HepG2 (cell line): ENCODE results near the gene LRRN4CL. TPM values are rescaled to one million over a fixed set of nuclear protein-coding genes. Genes with fewer than 3 reads are reported as not detected.

Experiments
- ASH2L ChIP-seq: fragments of 300-600, 200-600 bp; sonication (generic); IDR thresholded peaks from 2 replicates; pipeline ENCODE4 v1.7.0; 2017; ENCODE audit warnings: low read depth, mild to moderate bottlenecking, moderate library complexity, mixed read lengths, low read length; ENCODE audit not compliant: insufficient read length
- CHCHD3 ChIP-seq: sonication (generic); formaldehyde crosslinking; IDR thresholded peaks from 2 replicates; pipeline ENCODE4 v1.8.0; 2022; ENCODE audit warnings: mild to moderate bottlenecking, missing genetic modification reagents, moderate library complexity
- E2F1 ChIP-seq: sonication (generic); formaldehyde crosslinking; IDR thresholded peaks from 2 replicates; pipeline ENCODE4 v1.5.0; 2020; ENCODE audit warnings: missing genetic modification reagents
- ELF3 ChIP-seq: IDR thresholded peaks from 2 replicates; pipeline ENCODE4 v1.6.1; 2016; ENCODE audit warnings: missing genetic modification reagents, missing compliant biosample characterization
- FIP1L1 ChIP-seq: fragments of 200-400 bp; formaldehyde crosslinking; IDR thresholded peaks from 2 replicates; pipeline ENCODE4 v1.6.1; 2018; ENCODE audit warnings: low read depth, mild to moderate bottlenecking, low read length, moderate library complexity, borderline replicate concordance; ENCODE audit not compliant: insufficient read depth
- GLMP ChIP-seq: sonication (generic); formaldehyde crosslinking; IDR thresholded peaks from 2 replicates; pipeline ENCODE4 v1.9.0; 2021; ENCODE audit warnings: missing genetic modification reagents, mild to moderate bottlenecking, borderline replicate concordance
- GMEB2 ChIP-seq: IDR thresholded peaks from 2 replicates; pipeline ENCODE4 v1.6.1; 2016; ENCODE audit warnings: missing biosample characterization, missing genetic modification reagents, low read depth
- GTF3A ChIP-seq: sonication (generic); formaldehyde crosslinking; conservative IDR thresholded peaks from 2 replicates; pipeline ENCODE4 v1.4.0; 2020; ENCODE audit warnings: mild to moderate bottlenecking, missing genetic modification reagents
- HMG20A ChIP-seq: IDR thresholded peaks from 2 replicates; pipeline ENCODE4 v1.6.1; 2016; ENCODE audit warnings: borderline replicate concordance
- KDM6A ChIP-seq: IDR thresholded peaks from 2 replicates; pipeline ENCODE4 v1.6.1; 2016; ENCODE audit warnings: low read depth
- MEF2D ChIP-seq: sonication (generic); formaldehyde crosslinking; IDR thresholded peaks from 2 replicates; pipeline ENCODE4 v1.5.1; 2020; ENCODE audit warnings: mild to moderate bottlenecking, missing genetic modification reagents
- MEIS1 ChIP-seq: sonication (generic); formaldehyde crosslinking; IDR thresholded peaks from 2 replicates; pipeline ENCODE4 v1.9.0; 2021; ENCODE audit warnings: mild to moderate bottlenecking, missing genetic modification reagents, moderate library complexity, borderline replicate concordance
- NFIB ChIP-seq: sonication (generic); formaldehyde crosslinking; IDR thresholded peaks from 2 replicates; pipeline ENCODE4 v1.9.0; 2021; ENCODE audit warnings: missing genetic modification reagents, mild to moderate bottlenecking, borderline replicate concordance
- THAP9 ChIP-seq: sonication (generic); formaldehyde crosslinking; IDR thresholded peaks from 2 replicates; pipeline ENCODE4; 2020; ENCODE audit warnings: missing genetic modification reagents, mild to moderate bottlenecking, borderline replicate concordance
- ZGPAT ChIP-seq: IDR thresholded peaks from 2 replicates; pipeline ENCODE4 v1.6.1; 2016; ENCODE audit warnings: mild to moderate bottlenecking
- ZNF335 ChIP-seq: sonication (generic); formaldehyde crosslinking; IDR thresholded peaks from 2 replicates; pipeline ENCODE4 v1.4.0; 2020; ENCODE audit warnings: missing genetic modification reagents
- ZNF558 ChIP-seq: sonication (generic); formaldehyde crosslinking; IDR thresholded peaks from 2 replicates; pipeline ENCODE4 v1.9.0; 2022; ENCODE audit warnings: mild to moderate bottlenecking, missing genetic modification reagents, borderline replicate concordance
- polyA plus RNA-seq, 8 experiments: library from polyadenylated mRNA; depleted of rRNA in 3 of 8; stranded (reverse) in 7 of 8; unstranded in 1 of 8; fragments of >200 nt; fragmentation: Illumina TruSeq in 4 of 8; extraction: Trizol in 4 of 8; gene quantifications; 2 replicates each; pipeline versions ENCODE4 v1.2.1 to v1.2.3, GENCODE V29; 2011 to 2016; ENCODE audit warnings: low read depth in 4 of 8, missing spikeins in 1 of 8, mixed read lengths in 1 of 8; ENCODE audit not compliant: insufficient read depth in 1 of 8
- total RNA-seq, 5 experiments: library from RNA; depleted of rRNA; stranded (reverse); fragments of >200 nt; fragmentation: Illumina TruSeq; extraction: Trizol; gene quantifications; 2 replicates each; pipeline ENCODE4 v1.2.3, GENCODE V29; 2016; ENCODE audit warnings: low read depth in 1 of 5

LRRN4CL gene
- total and polyA plus RNA-seq, 2 of the 13 experiments (the other 11 are each of a cell fraction or from before 2014, with no cell fraction given): 0.11 TPM; not detected in 1

- TF ChIP-seq THAP9 (peak; percentile 59; the same call in 1 of the 2 replicates), ZNF558 (no peak), FIP1L1 (no peak), NFIB (CRISPR knock-in tag) (no peak), ASH2L (peak; percentile 81), GTF3A (CRISPR knock-in tag) (0 out of 2 replicates have a peak, but pooled peaks have one; percentile 39), CHCHD3 (CRISPR knock-in tag) (no peak), ELF3 (CRISPR knock-in tag) (no peak), ZNF335 (no peak), GMEB2 (CRISPR knock-in tag) (no peak), MEF2D (0 out of 2 replicates have a peak, but pooled peaks have one; percentile 52), GLMP (CRISPR knock-in tag) (no peak), MEIS1 (CRISPR knock-in tag) (0 out of 2 replicates have a peak, but pooled peaks have one; percentile 24), E2F1 (CRISPR knock-in tag) (peak; percentile 45; the same call in 1 of the 2 replicates), HMG20A (CRISPR knock-in tag) (no peak), ZGPAT (no peak), KDM6A (CRISPR knock-in tag) (no peak)
Observed at GRCh38 chr11:62728171-62728988, 39.0 kb upstream of the LRRN4CL start, which contains the start of gene TTC9C (continued).
